ENCODE measurements around the gene DLX4. TPM values are rescaled to one million over a fixed set of nuclear protein-coding genes. Genes with fewer than 3 reads are reported as not detected.

The DLX4 gene
- total and polyA plus RNA-seq, 3 experiments from 2014 or later: 0.58 to 0.88 TPM; not detected in 1

DNA sequence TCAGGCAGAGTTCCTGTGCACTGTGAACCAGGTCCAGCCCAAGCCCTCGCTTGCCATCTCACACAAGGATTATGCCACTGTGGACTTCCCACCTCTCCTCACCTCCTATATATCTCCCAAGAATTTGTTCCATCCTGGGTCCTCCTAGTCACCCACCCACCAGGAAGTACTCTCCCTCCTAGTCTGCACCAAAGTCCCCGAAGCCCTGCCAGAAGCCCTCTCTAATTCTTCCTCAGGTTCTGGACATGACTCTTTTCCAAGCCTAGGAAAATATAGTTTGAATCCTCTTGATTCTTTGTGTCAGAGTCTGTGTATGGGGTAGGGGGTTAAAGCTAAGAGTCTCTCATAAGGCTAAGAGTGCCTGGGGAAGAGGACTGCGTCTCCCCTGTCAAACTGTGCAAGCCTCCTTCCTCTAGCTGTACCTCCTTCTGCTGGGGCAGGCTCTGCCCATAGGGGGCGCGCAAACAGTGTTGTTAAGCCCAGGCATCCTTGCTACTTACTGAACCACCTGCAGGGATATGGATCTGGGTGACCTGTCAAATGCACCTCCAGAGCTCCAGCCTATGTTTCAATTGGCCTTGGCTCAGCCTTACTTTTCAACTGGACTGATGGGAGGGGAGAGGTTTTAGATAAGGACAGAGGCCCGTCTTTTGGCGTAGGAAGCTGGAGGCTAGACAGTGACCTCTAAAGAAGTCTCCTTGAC lies 16.6 kb upstream of the DLX4 start:
- peaks cover 0 to 4% (median 0%) of the 10 kb centered on the region in 3 donors for H3K36me3 Mint-ChIP-seq
- peaks cover 39 to 77% of the 10 kb centered on the region in 2 donors for H3K27me3 Mint-ChIP-seq
- peak; percentile 65 to 85 (median 69) for DNase-seq
- H3K9me3 Mint-ChIP-seq: no peaks in the 10 kb centered on the region
- no peak overlapping the region for H3K4me3 ChIP-seq (ENCODE audit: low read length)
- no peak overlapping the region for H3K27ac ChIP-seq (ENCODE audit: low read depth, low read length)
- H3K27me3 ChIP-seq (ENCODE audit: insufficient read depth, low read length, poor library complexity, severe bottlenecking): peaks cover 31% of the 10 kb centered on the region
- no peaks in the 10 kb centered on the region for H3K36me3 ChIP-seq (ENCODE audit: insufficient read depth, low read length)
- CTCF ChIA-PET: interaction anchor here (0.7 to 7.1 kb wide), 19 partner anchors 11 to 142 kb away, joined by 3 to 159 read pairs (median 6); partner anchors contain the start of gene DLX3
- no peaks in the 10 kb centered on the region for H3K9me3 ChIP-seq (ENCODE audit: low read length)
- POLR2A ChIA-PET: interaction anchor here (1.6 kb wide), 1 partner anchor 44 kb away, joined by 7 read pairs; no protein-coding TSS in a partner anchor
- no peaks in the 10 kb centered on the region for H3K4me1 Mint-ChIP-seq
- H3K27ac Mint-ChIP-seq: no peak overlapping the region
- no peak overlapping the region for H3K4me3 Mint-ChIP-seq
- H3K4me1 ChIP-seq (ENCODE audit: insufficient read depth, low read length): no peaks in the 10 kb centered on the region

- Histone ChIP-seq H3K27me3 (ENCODE audit: insufficient read depth, low read length, poor library complexity, severe bottlenecking) (peaks cover 31% of the 10 kb centered on the region), H3K36me3 (ENCODE audit: insufficient read depth, low read length) (no peaks in the 10 kb centered on the region), H3K27ac (ENCODE audit: low read depth, low read length) (no peak overlapping the region), H3K9me3 (ENCODE audit: low read length) (no peaks in the 10 kb centered on the region), H3K4me1 (ENCODE audit: insufficient read depth, low read length) (no peaks in the 10 kb centered on the region), H3K4me3 (ENCODE audit: low read length) (no peak overlapping the region)
- DNase-seq: no peak
- H3K27ac Mint-ChIP-seq: no peak overlapping the region
- no peak overlapping the region for H3K4me3 Mint-ChIP-seq
- H3K9me3 Mint-ChIP-seq: no peaks in the 10 kb centered on the region
- no peaks in the 10 kb centered on the region for H3K4me1 Mint-ChIP-seq
- H3K27me3 Mint-ChIP-seq: peaks cover 37 to 75% of the 10 kb centered on the region in 2 donors
- POLR2A ChIA-PET: interaction anchor here (0.6 to 1.6 kb wide), 2 partner anchors 43 to 389 kb away, joined by 3 to 7 read pairs; no protein-coding TSS in a partner anchor
- CTCF ChIA-PET: interaction anchor here (0.8 to 7.1 kb wide), 16 partner anchors 10 to 141 kb away, joined by 3 to 159 read pairs (median 7); partner anchors contain the start of gene DLX3
- H3K36me3 Mint-ChIP-seq: peaks cover 0 to 4% (median 0%) of the 10 kb centered on the region in 3 donors
Measured at GRCh38 chr17:49952912-49953497, 16.0 kb upstream of the DLX4 start.

DNA sequence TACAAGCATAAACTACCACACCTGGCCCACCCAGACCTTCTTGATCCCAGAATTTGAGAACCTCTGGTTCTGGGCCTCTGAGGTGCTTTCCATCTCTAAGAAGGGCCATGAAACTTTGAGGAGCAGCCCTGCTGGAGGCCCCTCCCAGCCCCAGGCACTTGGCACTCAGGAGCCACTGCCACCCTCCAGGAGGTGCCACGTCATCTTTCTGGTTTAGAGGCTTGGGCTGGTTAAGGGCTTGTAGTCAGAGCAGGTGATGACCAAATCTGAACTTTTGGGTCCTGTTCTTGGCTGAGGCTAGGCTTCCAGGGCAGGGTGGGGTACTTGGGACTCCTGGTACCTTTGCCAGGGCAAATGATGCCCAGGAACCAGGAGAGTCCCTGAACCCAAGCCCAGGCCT lies 13.8 kb upstream of the DLX4 start:
- Mint-ChIP-seq H3K27me3 (peaks cover 33 to 60% of the 10 kb centered on the region in 2 donors), H3K9me3 (no peaks in the 10 kb centered on the region), H3K4me1 (no peaks in the 10 kb centered on the region), H3K4me3 (no peak overlapping the region), H3K27ac (no peak overlapping the region), H3K36me3 (peaks cover 0 to under 1% (median 0%) of the 10 kb centered on the region in 3 donors)
- ChIA-PET POLR2A (no interaction called here), CTCF (interaction anchor here (3.9 kb wide), 1 partner anchor 42 kb away, joined by 34 read pairs; no protein-coding TSS in a partner anchor)
- Histone ChIP-seq H3K4me3 (ENCODE audit: low read length) (no peak overlapping the region), H3K27ac (ENCODE audit: low read depth, low read length) (no peak overlapping the region), H3K9me3 (ENCODE audit: low read length) (no peaks in the 10 kb centered on the region), H3K4me1 (ENCODE audit: insufficient read depth, low read length) (no peaks in the 10 kb centered on the region), H3K36me3 (ENCODE audit: insufficient read depth, low read length) (no peaks in the 10 kb centered on the region), H3K27me3 (ENCODE audit: insufficient read depth, low read length, poor library complexity, severe bottlenecking) (peaks cover 17% of the 10 kb centered on the region)
- no peak for DNase-seq

DNA sequence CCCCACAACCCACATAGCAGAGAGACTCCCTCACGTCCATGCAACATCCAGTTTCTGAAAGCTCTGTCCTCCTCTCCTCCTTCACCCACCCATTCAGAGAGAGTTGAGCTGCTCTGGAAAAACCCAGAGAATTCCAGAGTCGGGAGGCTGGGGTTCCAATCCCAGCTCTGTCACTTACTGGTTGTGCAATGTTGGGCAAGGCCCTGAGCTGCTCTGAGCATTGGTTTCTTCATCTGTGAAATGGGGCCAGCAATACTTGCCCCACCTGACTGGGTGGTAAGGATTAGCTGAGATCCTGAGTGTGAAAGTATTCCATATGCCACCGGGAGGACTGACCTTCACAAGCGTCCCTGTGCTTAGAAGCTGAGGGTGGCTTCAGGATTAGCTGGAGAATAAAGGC lies 12.2 kb upstream of the DLX4 start:
- Mint-ChIP-seq H3K36me3 (no peaks in the 10 kb centered on the region), H3K27ac (no peak overlapping the region), H3K4me3 (no peak overlapping the region), H3K4me1 (no peaks in the 10 kb centered on the region), H3K27me3 (peaks cover 25 to 57% of the 10 kb centered on the region in 2 donors), H3K9me3 (no peaks in the 10 kb centered on the region)
- no peaks in the 10 kb centered on the region for H3K36me3 ChIP-seq (ENCODE audit: insufficient read depth, low read length)
- POLR2A ChIA-PET: no interaction called here
- no peak for DNase-seq
- H3K4me1 ChIP-seq (ENCODE audit: insufficient read depth, low read length): no peaks in the 10 kb centered on the region
- peaks cover 10% of the 10 kb centered on the region for H3K27me3 ChIP-seq (ENCODE audit: insufficient read depth, low read length, poor library complexity, severe bottlenecking)
- H3K4me3 ChIP-seq (ENCODE audit: low read length): no peak overlapping the region
- H3K9me3 ChIP-seq (ENCODE audit: low read length): no peaks in the 10 kb centered on the region
- CTCF ChIA-PET: interaction anchor here (0.7 to 3.9 kb wide), 3 partner anchors 38 to 213 kb away, joined by 3 to 34 read pairs (median 3); partner anchors contain the start of gene DLX3
- no peak overlapping the region for H3K27ac ChIP-seq (ENCODE audit: low read depth, low read length)

DNA sequence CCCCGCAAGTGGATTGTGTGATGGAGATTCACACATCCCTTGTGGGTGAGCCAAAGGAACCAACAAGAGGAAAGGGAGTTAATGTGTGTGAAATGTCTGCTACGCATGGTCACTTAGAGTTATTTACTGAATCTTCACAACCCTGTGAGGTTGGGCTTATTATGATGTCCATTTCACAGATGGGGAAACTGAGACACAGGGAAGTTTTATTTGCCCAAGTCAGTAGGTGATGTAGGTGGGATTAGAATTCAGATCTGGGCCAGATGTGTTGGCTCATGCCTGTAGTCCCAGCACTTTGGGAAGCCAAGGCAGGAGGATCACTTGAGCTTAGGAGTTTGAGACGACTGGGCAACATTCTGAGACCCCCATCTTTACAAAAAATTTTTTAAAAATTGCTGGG lies 11.6 kb upstream of the DLX4 start:
- H3K36me3 ChIP-seq (ENCODE audit: insufficient read depth, low read length): no peaks in the 10 kb centered on the region
- Mint-ChIP-seq H3K27ac (no peak overlapping the region), H3K4me3 (no peak overlapping the region), H3K4me1 (no peaks in the 10 kb centered on the region), H3K36me3 (no peaks in the 10 kb centered on the region), H3K9me3 (no peaks in the 10 kb centered on the region), H3K27me3 (peaks cover 22 to 56% of the 10 kb centered on the region in 2 donors)
- no peaks in the 10 kb centered on the region for H3K9me3 ChIP-seq (ENCODE audit: low read length)
- H3K4me3 ChIP-seq (ENCODE audit: low read length): no peak overlapping the region
- H3K4me1 ChIP-seq (ENCODE audit: insufficient read depth, low read length): no peaks in the 10 kb centered on the region
- no peak for DNase-seq
- ChIA-PET CTCF (interaction anchor here (0.7 to 3.9 kb wide), 2 partner anchors 40 to 212 kb away, joined by 3 to 34 read pairs; no protein-coding TSS in a partner anchor), POLR2A (no interaction called here)
- peaks cover 5% of the 10 kb centered on the region for H3K27me3 ChIP-seq (ENCODE audit: insufficient read depth, low read length, poor library complexity, severe bottlenecking)
- H3K27ac ChIP-seq (ENCODE audit: low read depth, low read length): no peak overlapping the region

DNA sequence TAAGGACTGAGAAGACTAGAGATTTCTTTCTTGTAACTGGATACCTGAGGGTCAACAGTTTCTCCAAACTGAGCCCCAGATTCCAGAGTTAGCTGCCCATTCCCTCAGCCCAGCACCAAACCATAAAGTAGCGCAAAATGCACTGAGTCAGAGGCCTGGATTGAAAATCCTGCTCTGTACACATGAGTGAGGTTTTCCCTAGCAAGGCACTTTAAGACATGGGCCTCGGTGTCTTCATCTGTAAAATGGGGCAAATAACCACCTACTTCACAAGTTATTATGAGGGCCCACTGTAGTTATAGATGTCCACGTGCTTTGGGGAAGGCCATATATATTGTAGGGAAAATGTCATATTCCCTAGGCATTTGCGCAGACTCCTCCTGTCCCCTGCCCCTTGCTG lies 10.3 kb upstream of the DLX4 start:
- H3K4me1 Mint-ChIP-seq: peaks cover 2 to 6% (median 6%) of the 10 kb centered on the region in 3 donors
- ChIA-PET POLR2A (no interaction called here), CTCF (interaction anchor here (1.2 kb wide), 1 partner anchor 38 kb away, joined by 3 read pairs; no protein-coding TSS in a partner anchor)
- H3K4me3 ChIP-seq (ENCODE audit: low read length): no peak overlapping the region
- H3K4me1 ChIP-seq (ENCODE audit: insufficient read depth, low read length): peaks cover 5% of the 10 kb centered on the region
- no peak overlapping the region for H3K27ac ChIP-seq (ENCODE audit: low read depth, low read length)
- DNase-seq: no peak
- no peak overlapping the region for H3K27ac Mint-ChIP-seq
- H3K27me3 Mint-ChIP-seq: peaks cover 26 to 56% of the 10 kb centered on the region in 2 donors
- peaks cover 15% of the 10 kb centered on the region for H3K27me3 ChIP-seq (ENCODE audit: insufficient read depth, low read length, poor library complexity, severe bottlenecking)
- no peaks in the 10 kb centered on the region for H3K36me3 ChIP-seq (ENCODE audit: insufficient read depth, low read length)
- no peaks in the 10 kb centered on the region for H3K9me3 ChIP-seq (ENCODE audit: low read length)
- H3K4me3 Mint-ChIP-seq: no peak overlapping the region
- H3K9me3 Mint-ChIP-seq: peaks cover 0 to 2% (median 0%) of the 10 kb centered on the region in 5 donors
- no peaks in the 10 kb centered on the region for H3K36me3 Mint-ChIP-seq

DNA sequence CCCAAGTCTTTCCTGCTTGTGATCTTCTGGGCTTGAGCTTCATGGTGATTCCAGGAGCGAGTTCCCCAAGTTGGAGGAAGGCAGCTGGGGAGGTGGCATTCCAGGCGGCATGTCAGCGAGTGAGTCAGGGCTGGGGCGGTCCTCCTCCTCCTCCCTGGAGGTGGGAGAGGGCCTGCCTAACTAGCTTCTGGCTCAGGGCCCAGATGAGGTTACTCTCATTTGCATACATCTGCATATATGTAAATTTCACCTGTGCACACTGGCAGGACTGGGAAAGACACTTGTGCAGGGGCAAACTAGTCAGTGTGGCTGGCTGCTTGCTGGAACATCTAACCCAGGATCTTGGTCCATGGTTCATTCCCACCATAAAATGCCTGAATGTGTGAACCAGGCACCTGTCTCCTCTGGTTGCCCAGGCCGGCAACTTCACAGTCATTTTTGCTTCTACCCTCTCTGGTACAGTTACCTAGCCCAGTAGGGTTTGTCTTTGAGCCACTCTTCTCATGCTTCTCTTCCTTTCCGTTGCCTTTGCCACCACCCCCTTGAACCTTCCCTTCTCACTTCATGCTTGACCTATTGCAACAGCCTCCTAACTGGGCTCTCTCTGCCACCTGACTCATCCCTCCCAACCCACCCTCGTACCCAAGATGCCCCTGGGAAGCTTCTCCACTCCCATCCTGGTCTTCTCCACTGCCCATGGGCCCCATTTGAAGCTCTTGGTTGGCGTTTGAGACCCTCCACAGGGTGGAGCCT lies 9.6 kb upstream of the DLX4 start:
- no peak overlapping the region for H3K4me3 Mint-ChIP-seq
- no peaks in the 10 kb centered on the region for H3K36me3 ChIP-seq (ENCODE audit: insufficient read depth, low read length)
- no peak overlapping the region for H3K27ac Mint-ChIP-seq
- H3K9me3 ChIP-seq (ENCODE audit: low read length): no peaks in the 10 kb centered on the region
- H3K36me3 Mint-ChIP-seq: no peaks in the 10 kb centered on the region
- ChIA-PET POLR2A (no interaction called here), CTCF (interaction anchor here (1.2 kb wide), 1 partner anchor 37 kb away, joined by 3 read pairs; no protein-coding TSS in a partner anchor)
- peaks cover 7 to 12% (median 12%) of the 10 kb centered on the region in 3 donors for H3K4me1 Mint-ChIP-seq
- H3K27me3 Mint-ChIP-seq: peaks cover 32 to 56% of the 10 kb centered on the region in 2 donors
- peaks cover 11% of the 10 kb centered on the region for H3K4me1 ChIP-seq (ENCODE audit: insufficient read depth, low read length)
- peaks cover 0 to 3% (median 0%) of the 10 kb centered on the region in 5 donors for H3K9me3 Mint-ChIP-seq
- H3K27me3 ChIP-seq (ENCODE audit: insufficient read depth, low read length, poor library complexity, severe bottlenecking): peaks cover 21% of the 10 kb centered on the region
- no peak overlapping the region for H3K27ac ChIP-seq (ENCODE audit: low read depth, low read length)
- DNase-seq: no peak
- H3K4me3 ChIP-seq (ENCODE audit: low read length): no peak overlapping the region
